SH-SY5Y (cell line): ENCODE data around the gene TRIM7.

ENCODE experiments used
- GATA2 ChIP-seq: IDR thresholded peaks from 2 replicates; pipeline ENCODE4 v1.6.1; 2011; ENCODE audit warnings: mild to moderate bottlenecking, low read depth, low read length
- GATA3 ChIP-seq: IDR thresholded peaks from 2 replicates; pipeline ENCODE4 v1.6.1; 2011; ENCODE audit warnings: low read depth, mild to moderate bottlenecking, low read length, moderate library complexity

- no peak for TF ChIP-seq GATA2
- TF ChIP-seq GATA3: no peak
These were observed 37.9 kb downstream of the TRIM7 start for GRCh38 chr5:181166812-181167733.
